ENCODE measurements around the gene MUCL3.

- TF ChIP-seq, protein P1, sequence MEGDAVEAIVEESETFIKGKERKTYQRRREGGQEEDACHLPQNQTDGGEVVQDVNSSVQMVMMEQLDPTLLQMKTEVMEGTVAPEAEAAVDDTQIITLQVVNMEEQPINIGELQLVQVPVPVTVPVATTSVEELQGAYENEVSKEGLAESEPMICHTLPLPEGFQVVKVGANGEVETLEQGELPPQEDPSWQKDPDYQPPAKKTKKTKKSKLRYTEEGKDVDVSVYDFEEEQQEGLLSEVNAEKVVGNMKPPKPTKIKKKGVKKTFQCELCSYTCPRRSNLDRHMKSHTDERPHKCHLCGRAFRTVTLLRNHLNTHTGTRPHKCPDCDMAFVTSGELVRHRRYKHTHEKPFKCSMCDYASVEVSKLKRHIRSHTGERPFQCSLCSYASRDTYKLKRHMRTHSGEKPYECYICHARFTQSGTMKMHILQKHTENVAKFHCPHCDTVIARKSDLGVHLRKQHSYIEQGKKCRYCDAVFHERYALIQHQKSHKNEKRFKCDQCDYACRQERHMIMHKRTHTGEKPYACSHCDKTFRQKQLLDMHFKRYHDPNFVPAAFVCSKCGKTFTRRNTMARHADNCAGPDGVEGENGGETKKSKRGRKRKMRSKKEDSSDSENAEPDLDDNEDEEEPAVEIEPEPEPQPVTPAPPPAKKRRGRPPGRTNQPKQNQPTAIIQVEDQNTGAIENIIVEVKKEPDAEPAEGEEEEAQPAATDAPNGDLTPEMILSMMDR (optimal IDR thresholded peaks at IDR 0.05 in 1 of 3, IDR thresholded peaks at IDR 0.05 in 1 of 3, conservative IDR thresholded peaks at IDR 0.05 in 1 of 3; ENCODE audit: extremely low read depth in 1 of 3, insufficient read depth in 2 of 3, low read length in 3 of 3), result no peak
- TF ChIP-seq EZH2 (IDR thresholded peaks at IDR 0.05; ENCODE audit: low read length), result no peak
These were observed 10.3 kb upstream of the MUCL3 start for GRCh38 chr6:30930506-30930905.

Measured in keratinocyte (primary cell).